ENCODE measurements around the gene MSRB1. TPM values are rescaled to one million over a fixed set of nuclear protein-coding genes. Genes with fewer than 3 reads are reported as not detected.
A peak's percentile ranks its signal among the peaks of the same experiment; 100 is the strongest.

MSRB1 gene
- total and polyA plus RNA-seq, 2 of the 13 experiments (the other 11 are each of a cell fraction or from before 2014, with no cell fraction given), result 32.1 to 75.4 TPM

DNA sequence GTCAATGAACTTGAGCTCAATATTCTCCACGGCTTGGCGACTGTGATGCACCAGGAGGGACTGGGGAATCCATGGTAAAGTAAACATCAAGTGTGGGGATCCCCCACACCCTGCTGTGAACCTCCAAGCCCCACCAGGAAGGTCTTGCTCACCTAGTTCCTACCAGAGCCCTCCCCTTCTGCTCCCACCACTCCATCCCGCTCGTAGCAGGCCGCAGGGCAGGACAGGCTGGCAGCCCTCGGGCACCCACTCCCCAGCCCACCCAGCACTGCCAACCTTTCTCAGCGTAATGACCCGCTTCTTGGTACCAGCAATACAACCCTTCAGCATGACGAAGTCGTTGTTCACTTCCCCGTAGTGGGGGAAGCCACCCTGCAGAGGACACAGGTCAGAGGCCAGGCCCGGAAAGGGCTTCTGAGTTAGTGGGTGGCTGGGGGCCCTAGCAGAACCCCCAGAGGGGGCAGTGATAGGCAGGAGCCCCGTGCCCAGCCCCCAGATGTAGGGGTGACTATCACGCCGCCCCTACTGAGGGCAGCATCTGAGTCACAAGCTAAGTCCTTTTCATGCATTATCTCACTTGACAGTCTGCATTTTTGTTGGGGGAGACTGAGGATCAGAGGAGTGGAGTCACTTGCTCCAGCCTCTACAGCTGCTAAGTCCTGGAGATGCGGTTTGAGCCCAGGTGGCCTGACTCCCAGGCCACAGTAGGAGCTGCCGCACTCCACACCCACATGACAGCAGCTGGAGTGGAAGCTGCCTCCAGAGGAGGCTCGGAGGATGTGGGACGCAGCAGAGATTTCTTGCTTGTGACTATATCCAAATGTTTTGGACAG is 2.8 kb upstream of the MSRB1 start:
- Histone ChIP-seq H2AFZ (ENCODE audit: low read length) (no peak overlapping the region), H3K79me2 (ENCODE audit: insufficient read depth, low read length) (peaks cover 14% of the 10 kb centered on the region), H3K4me1 (ENCODE audit: insufficient read depth, low read length) (peaks cover 47% of the 10 kb centered on the region), H3K36me3 (replicated peaks in 1 of 2; ENCODE audit: control insufficient read depth in 1 of 2, insufficient read depth in 2 of 2, low read length in 2 of 2) (no peaks in the 10 kb centered on the region), H3K9ac (ENCODE audit: insufficient read depth, low read depth, low read length) (no peak overlapping the region), H3K27me3 (ENCODE audit: control insufficient read depth in 1 of 2, insufficient read depth in 2 of 2, low read length in 2 of 2) (peaks cover 0 to 5% of the 10 kb centered on the region in 2 experiments; a peak in 1 of 5 replicates), H3K4me3 (replicated peaks in 1 of 3; ENCODE audit: insufficient read depth in 1 of 3, low read depth in 2 of 3, low read length in 3 of 3) (no peak overlapping the region), H3K4me2 (ENCODE audit: low read depth, low read length) (peak overlapping the region; percentile 27; the same call in 1 of the 2 replicates), H3K27ac (ENCODE audit: extremely low read length, insufficient read depth, low read length) (no peak overlapping the region), H4K20me1 (ENCODE audit: insufficient read depth, low read length) (no peaks in the 10 kb centered on the region; the same call in 1 of the 2 replicates), H3K9me3 (ENCODE audit: low read length) (no peaks in the 10 kb centered on the region)
- ChIA-PET POLR2A (interaction anchor here (1.0 to 3.2 kb wide), 9 partner anchors 10 to 1141 kb away, joined by 3 to 18 read pairs (median 4); partner anchors contain the start of genes RPS2, TBL3 and TRAF7), CTCF (ENCODE audit: low intra/inter-chr PET ratio, low total read pairs) (no interaction called here)
- TF ChIP-seq, protein P1, sequence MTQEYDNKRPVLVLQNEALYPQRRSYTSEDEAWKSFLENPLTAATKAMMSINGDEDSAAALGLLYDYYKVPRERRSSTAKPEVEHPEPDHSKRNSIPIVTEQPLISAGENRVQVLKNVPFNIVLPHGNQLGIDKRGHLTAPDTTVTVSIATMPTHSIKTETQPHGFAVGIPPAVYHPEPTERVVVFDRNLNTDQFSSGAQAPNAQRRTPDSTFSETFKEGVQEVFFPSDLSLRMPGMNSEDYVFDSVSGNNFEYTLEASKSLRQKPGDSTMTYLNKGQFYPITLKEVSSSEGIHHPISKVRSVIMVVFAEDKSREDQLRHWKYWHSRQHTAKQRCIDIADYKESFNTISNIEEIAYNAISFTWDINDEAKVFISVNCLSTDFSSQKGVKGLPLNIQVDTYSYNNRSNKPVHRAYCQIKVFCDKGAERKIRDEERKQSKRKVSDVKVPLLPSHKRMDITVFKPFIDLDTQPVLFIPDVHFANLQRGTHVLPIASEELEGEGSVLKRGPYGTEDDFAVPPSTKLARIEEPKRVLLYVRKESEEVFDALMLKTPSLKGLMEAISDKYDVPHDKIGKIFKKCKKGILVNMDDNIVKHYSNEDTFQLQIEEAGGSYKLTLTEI (CRISPR knock-in tag; conservative IDR thresholded peaks at IDR 0.05), result no peak
- TF ChIP-seq, protein P2, sequence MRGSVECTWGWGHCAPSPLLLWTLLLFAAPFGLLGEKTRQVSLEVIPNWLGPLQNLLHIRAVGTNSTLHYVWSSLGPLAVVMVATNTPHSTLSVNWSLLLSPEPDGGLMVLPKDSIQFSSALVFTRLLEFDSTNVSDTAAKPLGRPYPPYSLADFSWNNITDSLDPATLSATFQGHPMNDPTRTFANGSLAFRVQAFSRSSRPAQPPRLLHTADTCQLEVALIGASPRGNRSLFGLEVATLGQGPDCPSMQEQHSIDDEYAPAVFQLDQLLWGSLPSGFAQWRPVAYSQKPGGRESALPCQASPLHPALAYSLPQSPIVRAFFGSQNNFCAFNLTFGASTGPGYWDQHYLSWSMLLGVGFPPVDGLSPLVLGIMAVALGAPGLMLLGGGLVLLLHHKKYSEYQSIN (CRISPR knock-in tag; IDR thresholded peaks at IDR 0.05; ENCODE audit: borderline replicate concordance), result no peak
- no peak for TF ChIP-seq ZNF563 (CRISPR knock-in tag; IDR thresholded peaks at IDR 0.05)
- TF ChIP-seq HNRNPK (IDR thresholded peaks at IDR 0.05; ENCODE audit: low read depth, low read length, poor library complexity, severe bottlenecking), result no peak
- no peak for TF ChIP-seq FOXO1 (CRISPR knock-in tag; IDR thresholded peaks at IDR 0.05)
- TF ChIP-seq, protein P3, sequence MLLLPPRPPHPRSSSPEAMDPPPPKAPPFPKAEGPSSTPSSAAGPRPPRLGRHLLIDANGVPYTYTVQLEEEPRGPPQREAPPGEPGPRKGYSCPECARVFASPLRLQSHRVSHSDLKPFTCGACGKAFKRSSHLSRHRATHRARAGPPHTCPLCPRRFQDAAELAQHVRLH (CRISPR knock-in tag; IDR thresholded peaks at IDR 0.05; ENCODE audit: borderline replicate concordance, low read depth), result no peak
- TF ChIP-seq, protein P4, sequence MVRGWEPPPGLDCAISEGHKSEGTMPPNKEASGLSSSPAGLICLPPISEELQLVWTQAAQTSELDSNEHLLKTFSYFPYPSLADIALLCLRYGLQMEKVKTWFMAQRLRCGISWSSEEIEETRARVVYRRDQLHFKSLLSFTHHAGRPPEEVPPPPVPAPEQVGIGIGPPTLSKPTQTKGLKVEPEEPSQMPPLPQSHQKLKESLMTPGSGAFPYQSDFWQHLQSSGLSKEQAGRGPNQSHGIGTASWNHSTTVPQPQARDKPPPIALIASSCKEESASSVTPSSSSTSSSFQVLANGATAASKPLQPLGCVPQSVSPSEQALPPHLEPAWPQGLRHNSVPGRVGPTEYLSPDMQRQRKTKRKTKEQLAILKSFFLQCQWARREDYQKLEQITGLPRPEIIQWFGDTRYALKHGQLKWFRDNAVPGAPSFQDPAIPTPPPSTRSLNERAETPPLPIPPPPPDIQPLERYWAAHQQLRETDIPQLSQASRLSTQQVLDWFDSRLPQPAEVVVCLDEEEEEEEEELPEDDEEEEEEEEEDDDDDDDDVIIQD (CRISPR knock-in tag; IDR thresholded peaks at IDR 0.05; ENCODE audit: low read depth), result no peak
- TF ChIP-seq, protein P5, sequence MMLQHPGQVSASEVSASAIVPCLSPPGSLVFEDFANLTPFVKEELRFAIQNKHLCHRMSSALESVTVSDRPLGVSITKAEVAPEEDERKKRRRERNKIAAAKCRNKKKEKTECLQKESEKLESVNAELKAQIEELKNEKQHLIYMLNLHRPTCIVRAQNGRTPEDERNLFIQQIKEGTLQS (CRISPR knock-in tag; IDR thresholded peaks at IDR 0.05), result no peak
- TF ChIP-seq, protein P6, sequence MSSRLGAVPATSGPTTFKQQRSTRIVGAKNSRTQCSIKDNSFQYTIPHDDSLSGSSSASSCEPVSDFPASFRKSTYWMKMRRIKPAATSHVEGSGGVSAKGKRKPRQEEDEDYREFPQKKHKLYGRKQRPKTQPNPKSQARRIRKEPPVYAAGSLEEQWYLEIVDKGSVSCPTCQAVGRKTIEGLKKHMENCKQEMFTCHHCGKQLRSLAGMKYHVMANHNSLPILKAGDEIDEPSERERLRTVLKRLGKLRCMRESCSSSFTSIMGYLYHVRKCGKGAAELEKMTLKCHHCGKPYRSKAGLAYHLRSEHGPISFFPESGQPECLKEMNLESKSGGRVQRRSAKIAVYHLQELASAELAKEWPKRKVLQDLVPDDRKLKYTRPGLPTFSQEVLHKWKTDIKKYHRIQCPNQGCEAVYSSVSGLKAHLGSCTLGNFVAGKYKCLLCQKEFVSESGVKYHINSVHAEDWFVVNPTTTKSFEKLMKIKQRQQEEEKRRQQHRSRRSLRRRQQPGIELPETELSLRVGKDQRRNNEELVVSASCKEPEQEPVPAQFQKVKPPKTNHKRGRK (CRISPR knock-in tag; IDR thresholded peaks at IDR 0.05), result no peak
- no peak for TF ChIP-seq SIN3A (IDR thresholded peaks at IDR 0.05; ENCODE audit: borderline replicate concordance, low read depth, low read length)
- no peak for TF ChIP-seq KMT2A (CRISPR knock-in tag; IDR thresholded peaks at IDR 0.05)
- TF ChIP-seq FIP1L1 (IDR thresholded peaks at IDR 0.05; ENCODE audit: borderline replicate concordance, insufficient read depth, low read depth, low read length), result no peak
- in situ Hi-C loops (cut with HindIII; ENCODE audit: extremely low pct_ligation_motif_present, low pct_unique_long_range_greater_than_20kb) (no loop called here), intact Hi-C loops (cut with micrococcal nuclease; ENCODE audit: unreplicated experiment) (no loop called here)
- ATAC-seq (no peak), FAIRE-seq (no peak), DNase-seq (ENCODE audit: low spot score) (no peak)
- BruUV-seq (replicated peaks), result no TSS peak
- 55% methylated on average over 10 of the region's 19 CpGs for WGBS (ENCODE audit: low lambda C conversion rate)

Measured in HepG2 (cell line).